HEK293T (cell line): ENCODE results near the gene SMPD3.

ENCODE experiments used
- ARNT ChIP-seq: fragments of 450-650 bp; IDR thresholded peaks from 2 replicates; pipeline ENCODE4 v1.6.1; 2017; ENCODE audit warnings: mild to moderate bottlenecking
- BHLHE40 ChIP-seq: fragments of 450-650 bp; IDR thresholded peaks from 2 replicates; pipeline ENCODE4 v1.6.1; 2016; ENCODE audit warnings: mild to moderate bottlenecking, moderate library complexity, borderline replicate concordance
- CTBP1 ChIP-seq: fragments of 450-650 bp; IDR thresholded peaks from 2 replicates; pipeline ENCODE4 v1.6.1; 2016; ENCODE audit warnings: borderline replicate concordance
- ELF4 ChIP-seq: fragments of 450-650 bp; IDR thresholded peaks from 2 replicates; pipeline ENCODE4 v1.6.1; 2017; ENCODE audit warnings: antibody characterized with exemption
- FOXM1 ChIP-seq: fragments of 450-650 bp; IDR thresholded peaks from 2 replicates; pipeline ENCODE4 v1.6.1; 2017; ENCODE audit warnings: mild to moderate bottlenecking, borderline replicate concordance
- HDGF ChIP-seq: fragments of 450-650 bp; IDR thresholded peaks from 2 replicates; pipeline ENCODE4 v1.6.1; 2017; ENCODE audit warnings: antibody characterized with exemption, borderline replicate concordance
- L3MBTL2 ChIP-seq: fragments of 450-650 bp; conservative IDR thresholded peaks from 2 replicates; pipeline ENCODE4 v1.6.1; 2016; ENCODE audit warnings: mild to moderate bottlenecking
- NFRKB ChIP-seq: fragments of 450-650 bp; IDR thresholded peaks from 2 replicates; pipeline ENCODE4 v1.6.1; 2016; ENCODE audit warnings: mild to moderate bottlenecking, moderate library complexity
- SP1 ChIP-seq: fragments of 450-650 bp; IDR thresholded peaks from 2 replicates; pipeline ENCODE4 v1.6.1; 2017
- SUZ12 ChIP-seq: fragments of 450-650 bp; IDR thresholded peaks from 2 replicates; pipeline ENCODE4 v1.6.1; 2016; ENCODE audit warnings: mild to moderate bottlenecking
- TARDBP ChIP-seq: fragments of 450-650 bp; IDR thresholded peaks from 2 replicates; pipeline ENCODE4 v1.6.1; 2016

GRCh38 chr16:68452176-68452575, 3.9 kb upstream of the SMPD3 start:
- no peak for TF ChIP-seq SP1
- TF ChIP-seq FOXM1 = no peak
- TF ChIP-seq BHLHE40 = no peak
- no peak for TF ChIP-seq TARDBP
- no peak for TF ChIP-seq HDGF
- TF ChIP-seq SUZ12 = no peak
- no peak for TF ChIP-seq NFRKB
- no peak for TF ChIP-seq ARNT
- TF ChIP-seq ELF4 = no peak
- no peak for TF ChIP-seq L3MBTL2
- TF ChIP-seq CTBP1 = no peak
